Naive thymus-derived CD4-positive, alpha-beta T cell (primary cell): Measurements from ENCODE around the gene IFI27L2. TPM values are rescaled to one million over a fixed set of nuclear protein-coding genes. Genes with fewer than 3 reads are reported as not detected.

Source experiments
- ATAC-seq: fragments of 150-1000 bp; cut with Tn5 transposase; 2 replicates; pipeline ENCODE4 v1.10.0; 2021; ENCODE audit warnings: mild to moderate bottlenecking, moderate library complexity
- CTCF ChIA-PET: fragments of 350-600 bp; sonication (Branson Sonifier 250); formaldehyde crosslinking; loops from one replicate; lab custom pipeline; 2021; ENCODE audit warnings: antibody characterized with exemption; lab: Charles Lee
- POLR2A ChIA-PET: fragments of 350-600 bp; sonication (Branson Sonifier 250); formaldehyde crosslinking; loops from one replicate; lab custom pipeline; 2021; ENCODE audit warnings: antibody characterized with exemption, inconsistent platforms; lab: Charles Lee
- DNase-seq, 9 donors: peaks; one replicate each; pipeline versions ENCODE4 v3.0.0 to v3.0.0-alpha.2; 2020 to 2022; ENCODE audit warnings: mixed read lengths in 1 of 9
- H3K27ac ChIP-seq: one replicate; pipeline ENCODE4 v1.7.0; 2013; ENCODE audit warnings: mild to moderate bottlenecking, low read depth, low read length, moderate library complexity
- H3K27me3 ChIP-seq, 2 donors: one replicate each; pipeline ENCODE4 v1.7.0; 2013; ENCODE audit warnings: low read length in 2 of 2, mild to moderate bottlenecking in 2 of 2, moderate library complexity in 2 of 2; ENCODE audit not compliant: control insufficient read depth in 2 of 2, insufficient read depth in 2 of 2
- H3K36me3 ChIP-seq, 3 experiments: 1 replicate in 2 of 3; 2 replicates in 1 of 3; pipeline ENCODE4 v1.7.0; 2013; ENCODE audit warnings: low read length in 3 of 3, mild to moderate bottlenecking in 3 of 3, moderate library complexity in 1 of 3; ENCODE audit not compliant: insufficient read depth in 3 of 3, control insufficient read depth in 2 of 3
- H3K4me1 ChIP-seq, 2 donors: one replicate each; pipeline ENCODE4 v1.7.0; 2013; ENCODE audit warnings: low read length in 2 of 2, mild to moderate bottlenecking in 2 of 2, moderate library complexity in 1 of 2; ENCODE audit not compliant: control insufficient read depth in 2 of 2, insufficient read depth in 2 of 2
- H3K4me3 ChIP-seq: 2 replicates; pipeline ENCODE4 v1.7.0; 2013; ENCODE audit warnings: mild to moderate bottlenecking, low read length
- H3K9me3 ChIP-seq, 3 experiments: 1 replicate in 2 of 3; 2 replicates in 1 of 3; pipeline ENCODE4 v1.7.0; 2013; ENCODE audit warnings: low read length in 3 of 3; ENCODE audit not compliant: control insufficient read depth in 2 of 3
- H3K27ac Mint-ChIP-seq, 9 donors: one replicate each; pipeline ENCODE4 v1.8.0; 2020 to 2022; ENCODE audit warnings: mixed read lengths in 9 of 9, mild to moderate bottlenecking in 8 of 9, moderate library complexity in 5 of 9, inconsistent platforms in 2 of 9
- H3K27me3 Mint-ChIP-seq, 5 donors: one replicate each; pipeline ENCODE4 v1.8.0; 2021 to 2022; ENCODE audit warnings: mixed read lengths in 5 of 5, mild to moderate bottlenecking in 1 of 5
- H3K36me3 Mint-ChIP-seq, 5 donors: one replicate each; pipeline ENCODE4 v1.8.0; 2020 to 2022; ENCODE audit warnings: mixed read lengths in 5 of 5, mild to moderate bottlenecking in 3 of 5, inconsistent platforms in 1 of 5
- H3K4me1 Mint-ChIP-seq, 7 donors: one replicate each; pipeline ENCODE4 v1.8.0; 2020 to 2022; ENCODE audit warnings: mixed read lengths in 7 of 7, mild to moderate bottlenecking in 3 of 7, inconsistent platforms in 1 of 7
- H3K4me3 Mint-ChIP-seq, 10 donors: one replicate each; pipeline ENCODE4 v1.8.0; 2020 to 2022; ENCODE audit warnings: mild to moderate bottlenecking in 10 of 10, mixed read lengths in 10 of 10, moderate library complexity in 6 of 10, inconsistent platforms in 2 of 10
- H3K9me3 Mint-ChIP-seq, 11 donors: one replicate each; pipeline ENCODE4 v1.8.0; 2020 to 2022; ENCODE audit warnings: mixed read lengths in 11 of 11, mild to moderate bottlenecking in 4 of 11, inconsistent platforms in 1 of 11, moderate library complexity in 1 of 11
- intact Hi-C, 2 donors: fragments of 100-400 bp; cut with micrococcal nuclease; formaldehyde crosslinking; loops; one replicate each; pipeline ENCODE4 v1.15.1; 2023
- polyA plus RNA-seq, 2 donors: library from polyadenylated mRNA; unstranded; fragments of 300-500 nt; fragmentation: Illumina TruSeq; gene quantifications; one replicate each; pipeline ENCODE4 v1.2.3, GENCODE V29; 2021
- total RNA-seq, 6 experiments: library from RNA in 5 of 6; stranded (reverse) in 5 of 6; gene quantifications; 1 replicate in 5 of 6; 2 replicates in 1 of 6; pipeline ENCODE4 v1.2.3 and lab custom pipeline; 2021 to 2026

Gene IFI27L2
- total and polyA plus RNA-seq, 7 experiments from 2014 or later = 17.2 to 65.8 (median 29.2) TPM

- peaks cover 0 to 14% (median 4%) of the 10 kb centered on the region in 5 donors for H3K27me3 Mint-ChIP-seq
- intact Hi-C loops = loop anchor here in 1 of 2 donors (5.0 kb wide), 1 partner anchor 1014 kb away; no protein-coding TSS in a partner anchor
- H3K4me1 Mint-ChIP-seq = peaks cover 16 to 24% (median 18%) of the 10 kb centered on the region in 7 donors
- CTCF ChIA-PET = no interaction called here
- H3K36me3 Mint-ChIP-seq = peaks cover 0 to 11% (median 7%) of the 10 kb centered on the region in 5 donors
- peak overlapping the region in 2 of 9 donors; percentile 11 to 28 for H3K27ac Mint-ChIP-seq
- no peak overlapping the region for H3K4me3 Mint-ChIP-seq
- Histone ChIP-seq H3K4me1 (peaks cover 12 to 21% of the 10 kb centered on the region in 2 donors), H3K27me3 (no peaks in the 10 kb centered on the region), H3K36me3 (no peaks in the 10 kb centered on the region), H3K4me3 (no peak overlapping the region), H3K9me3 (peaks cover 0 to 5% (median 0%) of the 10 kb centered on the region in 3 experiments), H3K27ac (no peak overlapping the region)
- H3K9me3 Mint-ChIP-seq = peaks cover 0 to 27% (median 8%) of the 10 kb centered on the region in 11 donors
- POLR2A ChIA-PET = interaction anchor here (0.6 kb wide), 1 partner anchor 42 kb away, joined by 3 read pairs; no protein-coding TSS in a partner anchor
- no peak for DNase-seq
- no peak for ATAC-seq
Measured at GRCh38 chr14:94125659-94126418, 3.6 kb downstream of the IFI27L2 start.

GRCh38 chr14:94124582-94125377 is 4.6 kb downstream of the IFI27L2 start:
- Mint-ChIP-seq H3K27me3 (peaks cover 0 to 12% (median 9%) of the 10 kb centered on the region in 5 donors), H3K4me3 (no peak overlapping the region), H3K4me1 (peaks cover 9 to 18% (median 11%) of the 10 kb centered on the region in 7 donors), H3K36me3 (peaks cover 0 to 14% (median 10%) of the 10 kb centered on the region in 5 donors), H3K9me3 (peaks cover 1 to 37% (median 18%) of the 10 kb centered on the region in 11 donors), H3K27ac (peak overlapping the region in 2 of 9 donors; percentile 47 to 67)
- Histone ChIP-seq H3K9me3 (peaks cover 0 to 16% (median 2%) of the 10 kb centered on the region in 3 experiments), H3K4me3 (no peak overlapping the region), H3K4me1 (peaks cover 5 to 14% of the 10 kb centered on the region in 2 donors), H3K27ac (no peak overlapping the region), H3K36me3 (no peaks in the 10 kb centered on the region), H3K27me3 (no peaks in the 10 kb centered on the region)
- POLR2A ChIA-PET = no interaction called here
- ATAC-seq (no peak), DNase-seq (no peak)
- intact Hi-C loops = loop anchor here in 1 of 2 donors (5.0 kb wide), 1 partner anchor 1012 kb away; no protein-coding TSS in a partner anchor
- CTCF ChIA-PET = interaction anchor here (0.6 kb wide), 1 partner anchor 18 kb away, joined by 3 read pairs; no protein-coding TSS in a partner anchor

- Histone ChIP-seq H3K27me3 (no peaks in the 10 kb centered on the region), H3K4me3 (no peak overlapping the region), H3K27ac (no peak overlapping the region), H3K36me3 (no peaks in the 10 kb centered on the region), H3K9me3 (peaks cover 0 to 24% (median 5%) of the 10 kb centered on the region in 3 experiments), H3K4me1 (peaks cover 2 to 9% of the 10 kb centered on the region in 2 donors)
- H3K4me3 Mint-ChIP-seq = no peak overlapping the region
- DNase-seq = no peak
- ATAC-seq = no peak
- POLR2A ChIA-PET = no interaction called here
- intact Hi-C loops = no loop called here
- H3K36me3 Mint-ChIP-seq = peaks cover 0 to 17% (median 10%) of the 10 kb centered on the region in 5 donors
- H3K27ac Mint-ChIP-seq = no peak overlapping the region
- peaks cover 5 to 11% (median 5%) of the 10 kb centered on the region in 7 donors for H3K4me1 Mint-ChIP-seq
- H3K9me3 Mint-ChIP-seq = peaks cover 5 to 42% (median 23%) of the 10 kb centered on the region in 11 donors
- CTCF ChIA-PET = interaction anchor here (0.6 kb wide), 1 partner anchor 19 kb away, joined by 3 read pairs; no protein-coding TSS in a partner anchor
- peaks cover 6 to 14% (median 9%) of the 10 kb centered on the region in 5 donors for H3K27me3 Mint-ChIP-seq
Measured at GRCh38 chr14:94123868-94124267, 5.5 kb downstream of the IFI27L2 start.

GRCh38 chr14:94123296-94123695 is 6.1 kb downstream of the IFI27L2 start:
- H3K4me1 ChIP-seq = peaks cover 0 to 4% of the 10 kb centered on the region in 2 donors
- no peak overlapping the region for H3K4me3 ChIP-seq
- peaks cover 0 to 6% (median 0%) of the 10 kb centered on the region in 7 donors for H3K4me1 Mint-ChIP-seq
- peaks cover 5 to 42% (median 23%) of the 10 kb centered on the region in 11 donors for H3K9me3 Mint-ChIP-seq
- H3K36me3 Mint-ChIP-seq = peaks cover 0 to 17% (median 10%) of the 10 kb centered on the region in 5 donors
- H3K36me3 ChIP-seq = no peaks in the 10 kb centered on the region
- peaks cover 6 to 14% (median 9%) of the 10 kb centered on the region in 5 donors for H3K27me3 Mint-ChIP-seq
- no peaks in the 10 kb centered on the region for H3K27me3 ChIP-seq
- DNase-seq (no peak), ATAC-seq (no peak)
- peaks cover 0 to 24% (median 5%) of the 10 kb centered on the region in 3 experiments for H3K9me3 ChIP-seq
- intact Hi-C loops = no loop called here
- POLR2A ChIA-PET = no interaction called here
- CTCF ChIA-PET = no interaction called here
- no peak overlapping the region for H3K27ac ChIP-seq
- H3K4me3 Mint-ChIP-seq = no peak overlapping the region
- no peak overlapping the region for H3K27ac Mint-ChIP-seq

GRCh38 chr14:94122438-94122837 is 7.0 kb downstream of the IFI27L2 start:
- Histone ChIP-seq H3K27me3 (no peaks in the 10 kb centered on the region), H3K4me3 (no peak overlapping the region), H3K36me3 (no peaks in the 10 kb centered on the region), H3K9me3 (peaks cover 0 to 24% (median 5%) of the 10 kb centered on the region in 3 experiments), H3K27ac (no peak overlapping the region), H3K4me1 (no peaks in the 10 kb centered on the region)
- Mint-ChIP-seq H3K4me1 (peaks cover 0 to 4% (median 0%) of the 10 kb centered on the region in 7 donors), H3K27me3 (peaks cover 9 to 19% (median 15%) of the 10 kb centered on the region in 5 donors), H3K36me3 (peaks cover 0 to 17% (median 10%) of the 10 kb centered on the region in 5 donors), H3K27ac (no peak overlapping the region), H3K9me3 (peaks cover 5 to 42% (median 23%) of the 10 kb centered on the region in 11 donors), H3K4me3 (no peak overlapping the region)
- ChIA-PET CTCF (interaction anchor here (1.3 kb wide), 1 partner anchor 10 kb away, joined by 3 read pairs; no protein-coding TSS in a partner anchor), POLR2A (no interaction called here)
- ATAC-seq = no peak
- peak in 1 of 9 donors; percentile 8 for DNase-seq
- intact Hi-C loops = no loop called here

GRCh38 chr14:94121485-94121884 is 7.9 kb downstream of the IFI27L2 start:
- H3K4me1 Mint-ChIP-seq = peaks cover 0 to 4% (median 0%) of the 10 kb centered on the region in 7 donors
- Histone ChIP-seq H3K27me3 (no peaks in the 10 kb centered on the region), H3K27ac (no peak overlapping the region), H3K36me3 (no peaks in the 10 kb centered on the region), H3K4me1 (no peaks in the 10 kb centered on the region), H3K9me3 (peaks cover 0 to 24% (median 5%) of the 10 kb centered on the region in 3 experiments), H3K4me3 (no peak overlapping the region)
- intact Hi-C loops = no loop called here
- DNase-seq = peak in 1 of 9 donors; percentile 12
- peaks cover 0 to 17% (median 10%) of the 10 kb centered on the region in 5 donors for H3K36me3 Mint-ChIP-seq
- no peak for ATAC-seq
- ChIA-PET POLR2A (no interaction called here), CTCF (interaction anchor here (1.3 kb wide), 1 partner anchor 11 kb away, joined by 3 read pairs; no protein-coding TSS in a partner anchor)
- peaks cover 17 to 27% (median 20%) of the 10 kb centered on the region in 5 donors for H3K27me3 Mint-ChIP-seq
- no peak overlapping the region for H3K27ac Mint-ChIP-seq
- no peak overlapping the region for H3K4me3 Mint-ChIP-seq
- H3K9me3 Mint-ChIP-seq = peaks cover 5 to 42% (median 23%) of the 10 kb centered on the region in 11 donors
